ENCODE results near the gene C1QTNF6. TPM values are rescaled to one million over a fixed set of nuclear protein-coding genes. Genes with fewer than 3 reads are reported as not detected.
"Not testable (repeated sequence)": the region's sequence is repeated elsewhere in the genome, so short reads cannot be mapped to it uniquely, and the experiment has no call there.

Gene C1QTNF6
- total RNA-seq, 1 experiment from 2014 or later = 14.1 TPM

DNA sequence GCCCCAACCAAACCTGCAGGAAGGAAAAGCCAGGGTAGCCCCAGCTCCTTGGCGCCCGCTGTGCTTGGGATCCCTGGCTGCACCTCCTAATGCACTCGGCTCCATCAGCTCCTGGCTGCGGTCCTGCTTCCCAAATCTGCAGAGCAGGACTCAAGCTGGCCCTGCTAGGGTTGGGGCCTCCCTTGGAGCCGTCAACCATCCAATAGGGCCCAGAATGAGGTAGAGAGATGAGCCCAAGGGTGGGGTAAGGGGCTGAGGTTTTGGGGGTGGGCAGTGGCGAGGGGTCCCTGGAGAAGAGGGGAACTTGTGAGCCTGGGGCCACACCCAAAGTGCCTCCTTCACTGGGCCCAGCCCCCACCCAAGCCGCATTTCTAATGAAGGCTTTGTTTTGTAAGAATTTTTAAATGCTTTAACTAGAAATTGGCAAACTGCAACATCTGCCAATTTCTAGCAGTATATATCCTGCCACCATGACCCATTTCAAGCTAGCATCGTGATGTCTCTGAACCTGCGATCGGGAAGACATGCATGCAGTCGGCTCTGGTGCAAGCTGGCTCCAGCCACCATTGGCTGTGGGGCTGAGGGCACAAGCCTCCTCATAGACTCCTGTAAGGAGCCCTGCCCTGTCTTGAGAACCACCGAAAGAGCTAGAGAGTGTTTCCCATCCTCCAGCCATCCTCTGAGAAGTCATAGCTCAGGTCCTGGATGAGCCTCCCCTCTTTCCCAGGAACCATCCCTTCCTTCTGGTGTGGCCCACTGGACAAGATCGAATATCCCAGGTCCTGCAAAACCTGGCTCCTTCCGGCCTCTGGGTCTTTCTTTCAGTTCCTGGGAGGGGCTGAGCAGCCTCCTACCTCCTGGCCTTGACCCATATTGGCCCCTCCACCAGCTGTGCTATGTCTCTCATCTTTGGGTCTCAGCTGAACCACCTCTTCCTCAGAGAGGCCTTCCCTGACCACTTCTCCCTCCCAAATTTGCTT, 15.5 kb downstream of the C1QTNF6 start:
- no peak for DNase-seq (ENCODE audit: low read depth)
- in situ Hi-C loops (cut with HindIII; ENCODE audit: low pct_unique_long_range_greater_than_20kb, low sequenced_read_pairs) = no loop called here

DNA sequence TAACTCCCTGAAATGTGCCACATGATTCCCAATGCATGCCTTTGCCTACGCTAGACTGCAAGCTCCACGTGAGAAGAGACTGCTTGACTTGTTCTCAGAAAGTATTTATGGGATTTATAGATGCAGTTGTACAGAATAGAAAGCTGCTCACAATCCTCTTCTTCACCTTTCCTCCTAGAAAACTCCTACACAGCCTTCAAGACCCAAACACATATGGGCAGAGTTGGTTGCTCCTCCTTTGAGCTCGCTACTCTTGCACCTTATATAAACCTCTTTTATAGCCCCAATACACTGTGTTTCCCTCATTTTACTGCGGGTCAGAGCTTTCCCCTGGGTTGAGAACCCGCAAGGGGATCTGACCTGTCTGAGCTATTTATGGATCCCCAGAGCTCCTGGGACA, 16.4 kb downstream of the C1QTNF6 start:
- DNase-seq (ENCODE audit: low read depth) = no peak
- in situ Hi-C loops (cut with HindIII; ENCODE audit: low pct_unique_long_range_greater_than_20kb, low sequenced_read_pairs) = no loop called here

DNA sequence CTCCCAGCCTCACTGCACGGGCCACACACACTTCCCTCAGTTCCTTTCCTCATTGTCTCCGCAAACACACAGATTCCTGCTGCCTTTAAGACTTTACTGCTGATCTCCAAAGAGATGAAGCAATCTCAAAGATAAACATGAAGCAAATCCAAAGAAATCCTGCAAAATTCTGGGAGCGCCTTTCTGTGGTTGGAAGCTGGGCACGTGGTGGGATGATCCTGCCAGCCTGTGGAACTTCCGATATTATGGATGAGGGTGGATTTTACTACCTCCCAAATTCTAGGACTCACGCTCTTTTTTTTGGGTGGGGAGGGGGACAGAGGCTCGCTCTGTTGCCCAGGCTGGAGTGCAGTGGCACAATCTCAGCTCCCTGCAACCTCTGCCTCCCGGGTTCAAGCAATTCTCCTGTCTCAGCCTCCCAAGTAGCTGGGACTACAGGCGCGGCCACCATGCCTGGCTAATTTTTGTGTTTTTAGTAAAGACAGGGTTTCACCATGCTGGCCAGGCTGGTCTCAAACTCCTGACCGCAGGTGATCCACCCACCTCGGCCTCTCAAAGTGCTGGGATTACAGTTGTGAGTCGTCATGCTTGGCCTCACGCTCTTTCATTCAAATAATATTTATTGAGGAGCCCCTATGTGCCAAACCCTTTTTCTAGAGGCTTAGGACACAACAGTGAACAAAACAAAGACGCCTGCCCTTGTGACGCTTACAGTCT, 17.2 kb downstream of the C1QTNF6 start:
- DNase-seq (ENCODE audit: low read depth); in situ Hi-C loops (cut with HindIII; ENCODE audit: low pct_unique_long_range_greater_than_20kb, low sequenced_read_pairs): not testable (repeated sequence)

DNA sequence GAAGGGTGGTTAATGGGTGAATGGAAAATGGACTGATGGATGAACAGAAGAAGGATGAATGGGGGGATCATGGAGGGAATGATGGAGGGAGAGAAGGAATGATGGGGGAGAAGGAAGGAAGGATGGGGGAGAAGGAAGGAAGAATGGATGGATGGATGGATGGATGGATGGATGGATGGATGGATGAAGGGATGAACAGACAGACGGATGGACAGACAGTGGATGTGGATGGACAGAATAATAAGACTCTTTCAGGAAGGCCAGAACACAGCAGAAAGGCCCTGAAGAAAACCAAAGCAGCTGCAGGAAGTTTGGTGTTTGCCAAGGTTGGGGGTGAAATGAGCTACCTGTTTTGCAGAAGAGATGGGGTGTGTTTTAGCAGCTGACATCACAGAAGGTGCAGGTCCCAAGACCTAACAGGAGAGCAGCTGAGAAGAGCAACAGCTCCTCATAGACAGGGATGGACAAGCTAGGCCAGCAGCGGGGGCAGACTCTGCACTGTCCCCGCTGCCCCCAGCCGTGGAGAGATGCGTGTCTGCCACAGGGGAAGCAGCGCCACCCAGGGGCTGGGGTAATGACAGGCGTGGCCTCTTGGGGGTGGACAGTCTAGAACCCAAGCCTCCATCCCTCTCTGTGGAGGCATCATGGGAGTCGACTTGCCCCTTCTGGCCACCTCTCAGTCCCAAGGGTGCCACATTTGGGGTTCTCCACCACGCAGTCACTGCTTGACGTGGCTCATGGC, 17.9 kb downstream of the C1QTNF6 start:
- DNase-seq (ENCODE audit: low read depth) = no peak
- in situ Hi-C loops (cut with HindIII; ENCODE audit: low pct_unique_long_range_greater_than_20kb, low sequenced_read_pairs) = no loop called here

DNA sequence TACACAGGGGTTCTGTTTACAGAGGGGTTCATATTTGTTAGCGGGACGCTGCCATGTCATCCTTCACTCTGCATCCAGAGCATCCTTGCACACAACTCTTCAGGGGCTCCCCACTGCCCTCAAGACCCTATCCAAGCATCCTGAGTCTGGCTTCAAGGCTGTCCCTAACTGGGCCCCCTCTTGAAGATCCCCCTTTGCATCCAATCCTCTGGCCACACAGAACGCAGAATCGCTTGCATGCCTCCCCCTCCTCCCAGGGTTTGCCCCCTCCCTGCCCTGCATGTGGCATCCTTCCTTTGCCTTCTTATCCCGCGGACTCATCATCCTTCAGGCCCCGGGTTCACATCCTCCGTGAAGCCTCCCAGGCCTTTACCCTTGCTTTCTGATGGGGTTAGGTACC, 18.6 kb downstream of the C1QTNF6 start:
- in situ Hi-C loops (cut with HindIII; ENCODE audit: low pct_unique_long_range_greater_than_20kb, low sequenced_read_pairs) = no loop called here
- no peak for DNase-seq (ENCODE audit: low read depth)

DNA sequence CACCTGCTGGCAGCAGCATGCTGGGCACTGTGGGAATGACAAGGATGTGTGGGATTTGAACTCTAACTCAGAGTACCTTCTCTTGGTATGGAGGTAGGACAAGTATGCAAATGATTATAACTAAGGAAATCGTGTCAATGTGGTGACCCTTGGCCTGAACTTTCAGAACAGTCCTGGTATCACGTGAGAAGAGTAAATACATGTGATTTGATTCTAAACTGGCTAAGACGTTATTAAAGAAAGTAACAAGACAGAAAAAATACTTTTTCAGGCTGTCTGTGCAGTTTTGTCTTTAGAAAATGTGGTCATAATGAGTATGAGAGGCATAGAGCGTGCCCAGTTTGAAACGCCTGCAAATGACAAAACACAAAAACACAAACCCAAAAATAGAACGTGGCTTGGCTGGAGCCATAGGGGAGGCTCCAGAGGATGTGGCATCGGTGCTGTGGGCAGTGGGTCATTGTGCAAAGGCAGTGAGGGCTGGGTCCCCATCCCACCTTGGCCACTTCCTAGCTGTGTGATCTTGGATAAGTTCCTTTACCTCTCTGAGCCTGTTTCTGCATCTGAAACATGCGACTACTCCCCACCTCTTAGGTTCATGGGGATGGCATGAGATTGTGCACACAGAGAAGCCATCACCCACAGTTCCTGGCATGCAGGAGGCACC, 19.9 kb downstream of the C1QTNF6 start:
- in situ Hi-C loops (cut with HindIII; ENCODE audit: low pct_unique_long_range_greater_than_20kb, low sequenced_read_pairs) = no loop called here
- no peak for DNase-seq (ENCODE audit: low read depth)

DNA sequence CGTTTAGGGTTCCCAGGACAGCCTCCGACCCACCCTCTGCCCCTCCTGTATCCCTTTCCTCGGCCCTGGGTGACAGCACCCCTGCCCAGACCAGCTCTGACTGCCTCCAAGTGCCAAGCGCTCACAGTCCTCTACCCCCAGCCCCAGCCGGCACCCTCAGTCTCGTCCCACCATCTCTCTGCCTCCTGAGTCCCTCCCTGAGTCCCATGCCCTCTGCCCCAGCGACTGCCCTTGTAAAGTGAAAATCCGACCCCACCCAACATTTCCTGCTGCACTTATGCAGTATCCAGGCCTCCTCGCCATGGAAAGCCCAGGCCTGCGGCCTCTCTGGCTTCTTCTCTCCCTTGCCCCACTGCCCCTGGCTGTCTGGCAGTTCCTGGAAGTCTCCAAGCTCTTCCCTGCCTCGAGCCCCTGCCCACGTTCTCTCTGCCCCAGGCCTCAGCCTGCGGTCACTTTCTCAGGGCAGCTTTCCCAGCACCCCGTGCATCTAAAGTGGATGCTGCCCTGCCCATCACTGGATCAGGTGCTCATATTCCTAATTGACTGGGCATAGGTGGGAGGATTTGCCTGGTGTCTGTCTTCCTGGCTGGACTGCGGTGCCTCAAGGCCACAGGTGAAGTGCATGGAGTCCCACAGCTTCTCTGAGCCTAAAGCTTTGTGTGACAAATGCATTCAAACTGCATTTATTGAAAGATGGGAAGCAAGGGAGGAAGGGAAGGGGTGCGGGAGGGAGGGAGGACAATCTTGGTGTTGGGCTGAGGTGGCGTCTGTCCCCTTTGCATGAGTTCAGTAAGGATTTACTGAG, 20.7 kb downstream of the C1QTNF6 start:
- no peak for DNase-seq (ENCODE audit: low read depth)
- in situ Hi-C loops (cut with HindIII; ENCODE audit: low pct_unique_long_range_greater_than_20kb, low sequenced_read_pairs) = no loop called here

DNA sequence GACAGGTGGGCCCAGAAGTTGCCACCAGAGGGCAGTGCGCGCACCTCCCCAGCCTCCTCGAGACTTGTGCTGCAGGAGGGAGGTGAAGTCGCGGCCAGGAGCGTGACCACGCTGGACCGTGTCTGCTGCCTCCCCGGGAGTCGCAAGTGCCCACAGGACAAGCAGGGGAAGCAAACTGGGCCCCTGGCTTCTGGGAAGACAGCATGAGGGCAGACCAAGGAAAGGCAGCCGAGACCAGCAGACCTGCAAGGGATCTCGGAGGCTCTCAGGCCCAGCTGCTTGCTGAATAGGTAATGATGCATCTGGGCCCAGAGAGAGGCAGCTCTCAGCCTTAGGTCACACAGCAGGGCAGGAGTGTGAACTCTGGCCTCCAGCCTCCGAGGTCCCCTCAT, 21.4 kb downstream of the C1QTNF6 start:
- DNase-seq (ENCODE audit: low read depth) = peak; percentile 81
- in situ Hi-C loops (cut with HindIII; ENCODE audit: low pct_unique_long_range_greater_than_20kb, low sequenced_read_pairs) = no loop called here

DNA sequence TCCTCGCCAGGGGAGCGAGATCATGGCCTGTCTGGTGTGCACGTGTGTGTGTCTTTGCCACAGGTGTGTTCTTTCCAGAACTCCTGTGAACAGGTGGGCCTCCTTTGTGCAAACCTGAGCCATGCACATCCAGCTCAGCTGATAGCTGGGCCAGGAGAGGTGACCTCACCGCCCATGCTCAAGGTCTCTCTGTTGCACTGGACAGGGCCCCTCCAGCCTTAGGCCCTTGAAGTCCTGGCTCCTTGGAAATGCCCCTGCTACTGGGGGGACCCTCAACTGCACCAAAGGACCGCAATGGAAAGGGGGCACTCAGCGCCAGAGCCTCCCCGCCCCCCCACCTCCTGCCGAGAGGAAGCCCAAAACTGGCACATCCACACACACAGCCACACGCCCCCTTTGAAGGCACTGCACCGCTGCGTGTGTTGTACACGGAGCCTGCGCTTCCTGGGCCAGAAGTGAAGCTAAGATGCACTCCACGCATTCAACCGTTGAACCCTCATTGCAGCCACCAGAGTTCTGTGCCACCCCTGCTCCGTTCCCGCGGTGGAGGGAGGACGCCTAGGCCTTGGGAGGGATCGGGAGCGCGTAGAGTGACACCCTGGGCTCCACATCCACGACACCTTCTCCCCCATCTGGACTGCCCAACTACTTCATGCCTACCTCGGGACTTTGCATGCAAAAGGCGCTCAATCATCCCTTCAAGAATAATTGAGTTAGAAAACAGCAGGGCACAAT, 21.9 kb downstream of the C1QTNF6 start:
- in situ Hi-C loops (cut with HindIII; ENCODE audit: low pct_unique_long_range_greater_than_20kb, low sequenced_read_pairs) = no loop called here
- DNase-seq (ENCODE audit: low read depth) = no peak

DNA sequence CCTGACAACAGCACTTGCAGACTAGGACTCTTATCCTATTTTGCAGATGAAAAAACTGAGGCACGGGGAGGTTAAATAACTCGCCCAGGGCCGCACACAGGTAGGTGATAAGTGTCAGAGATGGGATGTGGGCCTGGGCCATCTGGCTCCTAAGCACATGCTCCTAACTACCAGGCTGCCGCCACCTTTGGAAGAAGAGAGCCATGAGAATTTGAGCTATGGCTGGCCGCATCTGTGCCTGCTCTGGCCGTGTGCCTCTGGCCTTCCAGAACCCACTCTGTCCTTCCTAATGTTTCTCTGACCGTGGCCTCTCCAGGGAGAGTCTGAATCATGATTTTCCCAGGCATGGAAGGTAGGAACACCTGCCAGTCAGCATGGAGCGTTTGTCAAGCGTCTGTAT, 23.0 kb downstream of the C1QTNF6 start:
- in situ Hi-C loops (cut with HindIII; ENCODE audit: low pct_unique_long_range_greater_than_20kb, low sequenced_read_pairs) = no loop called here

DNA sequence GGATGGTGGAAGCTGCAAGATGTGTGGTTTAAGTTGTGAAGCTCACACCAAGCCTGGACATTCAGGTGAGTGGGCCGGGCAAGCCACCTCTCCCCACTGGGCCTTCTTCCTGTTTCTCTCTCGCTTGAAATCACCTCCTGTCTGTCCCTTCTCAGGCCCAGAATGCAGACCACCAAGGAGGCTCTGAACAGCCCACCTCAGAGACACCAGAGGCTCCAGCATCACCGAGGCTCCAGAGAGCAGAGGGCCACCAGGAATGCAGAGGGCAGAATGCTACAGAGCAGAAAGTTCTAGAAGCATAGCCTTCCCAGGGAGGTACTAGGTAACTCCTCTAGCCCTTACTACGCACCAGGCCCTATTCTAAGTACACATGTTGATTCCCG, 23.6 kb downstream of the C1QTNF6 start:
- DNase-seq (ENCODE audit: low read depth) = no peak
- in situ Hi-C loops (cut with HindIII; ENCODE audit: low pct_unique_long_range_greater_than_20kb, low sequenced_read_pairs) = no loop called here

More for the DNA sequence above, 23.0 kb downstream of the C1QTNF6 start:
- no peak for DNase-seq (ENCODE audit: low read depth)

DNA sequence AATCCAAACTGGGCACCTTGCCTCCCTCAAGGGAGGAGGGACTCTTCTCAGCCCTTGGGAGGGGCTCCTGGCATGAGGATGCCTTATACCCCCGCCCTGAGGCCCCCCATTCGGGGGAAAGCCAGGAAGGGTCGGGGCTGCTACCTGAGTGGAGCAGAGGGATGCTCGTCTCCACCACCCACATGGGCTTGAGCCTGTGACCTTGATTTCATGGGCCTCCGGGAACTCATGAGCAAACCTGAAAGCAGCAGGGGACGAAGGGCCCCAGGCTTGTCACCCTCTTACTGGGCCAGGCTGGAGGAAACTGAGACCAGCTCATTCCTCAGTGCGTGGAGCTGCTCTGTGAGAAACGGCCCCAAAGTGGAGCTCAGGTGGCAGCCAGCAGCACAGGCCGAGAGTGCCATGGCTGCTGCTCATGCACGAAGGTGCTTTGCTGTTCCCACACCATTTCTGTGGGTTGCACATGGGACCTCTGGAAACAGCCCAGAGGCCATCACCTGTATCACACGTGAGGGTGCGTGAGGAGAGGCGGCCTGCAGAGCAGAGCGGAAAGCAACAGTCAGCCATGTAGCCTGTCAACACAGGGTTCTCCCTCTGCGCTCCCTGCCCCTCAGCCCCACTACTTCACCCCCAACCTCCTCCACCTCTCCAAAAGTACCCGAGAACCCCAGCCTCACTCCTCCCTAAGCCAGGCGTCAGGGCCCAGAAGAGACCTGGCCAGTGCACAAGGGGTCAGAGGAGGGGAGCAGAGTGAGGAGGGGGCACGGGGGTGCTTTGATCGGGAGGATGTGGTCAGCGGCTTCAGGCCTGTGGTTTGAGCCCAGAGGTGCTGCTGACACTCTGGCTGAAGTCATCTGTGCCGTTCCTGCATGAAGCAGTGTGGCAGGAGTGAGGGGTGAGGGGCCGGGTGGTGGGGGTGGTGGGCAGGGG, 24.2 kb downstream of the C1QTNF6 start:
- DNase-seq (ENCODE audit: low read depth) = no peak
- in situ Hi-C loops (cut with HindIII; ENCODE audit: low pct_unique_long_range_greater_than_20kb, low sequenced_read_pairs) = no loop called here

DNA sequence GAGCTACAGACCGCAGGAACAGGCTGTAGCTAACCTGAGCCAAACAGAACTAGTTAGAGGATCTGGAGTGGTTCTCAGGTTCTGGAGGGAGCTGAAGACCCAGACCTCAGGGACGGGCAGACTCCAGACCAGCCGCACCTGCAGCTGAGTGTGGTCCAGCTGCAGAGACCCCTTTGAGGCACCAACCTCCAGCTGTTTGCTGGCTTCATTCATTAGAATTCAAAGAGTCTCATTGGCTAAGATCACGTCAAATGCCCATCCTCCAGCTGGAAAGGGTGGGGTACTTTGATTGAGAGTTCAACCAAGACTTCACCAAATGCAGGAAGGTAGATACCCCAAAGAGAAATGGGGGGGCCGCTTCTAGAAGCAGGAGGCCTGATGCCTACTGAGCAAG, 25.0 kb downstream of the C1QTNF6 start:
- no peak for DNase-seq (ENCODE audit: low read depth)
- in situ Hi-C loops (cut with HindIII; ENCODE audit: low pct_unique_long_range_greater_than_20kb, low sequenced_read_pairs) = no loop called here

DNA sequence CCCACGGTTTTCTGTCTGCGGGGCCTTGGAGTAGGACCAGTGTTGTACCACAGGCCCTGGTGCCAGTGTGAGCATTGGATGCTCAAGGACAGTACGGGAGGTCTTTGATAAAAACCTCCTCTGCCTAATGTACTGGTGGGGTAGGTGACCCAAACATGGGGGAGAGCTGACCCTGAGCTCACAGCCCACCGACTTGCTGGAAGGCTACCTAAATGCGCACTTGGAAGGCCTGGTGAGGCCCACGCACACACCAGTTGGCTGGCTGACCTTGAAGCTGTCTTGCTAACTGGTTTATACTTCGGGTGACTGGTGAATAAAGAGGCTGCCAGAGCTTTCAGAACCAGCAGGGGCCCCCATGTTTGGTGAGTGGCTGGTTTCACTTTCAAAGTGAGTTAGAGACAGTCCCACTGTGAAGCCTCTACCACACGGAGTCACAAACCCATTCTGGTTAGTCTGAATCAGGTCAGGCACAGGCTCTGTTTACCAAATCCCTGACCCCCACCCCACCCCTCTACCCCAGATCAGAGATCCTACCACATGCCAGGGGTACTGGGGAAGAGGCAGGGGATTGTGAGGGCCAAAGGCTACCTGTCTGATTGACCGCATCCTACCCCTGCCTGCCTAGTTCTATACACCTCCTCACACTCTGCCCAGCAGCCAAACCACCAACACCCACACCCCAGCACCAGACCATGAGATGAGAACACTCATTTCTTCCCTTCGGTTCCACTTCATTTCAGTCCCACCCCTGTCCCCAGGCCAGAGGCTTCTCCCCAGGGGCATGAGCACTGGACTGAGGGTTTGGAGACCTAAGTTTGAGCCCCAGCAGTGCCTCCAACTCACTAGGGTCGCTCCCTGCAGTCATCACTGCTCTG, 25.6 kb downstream of the C1QTNF6 start:
- no peak for DNase-seq (ENCODE audit: low read depth)

DNA sequence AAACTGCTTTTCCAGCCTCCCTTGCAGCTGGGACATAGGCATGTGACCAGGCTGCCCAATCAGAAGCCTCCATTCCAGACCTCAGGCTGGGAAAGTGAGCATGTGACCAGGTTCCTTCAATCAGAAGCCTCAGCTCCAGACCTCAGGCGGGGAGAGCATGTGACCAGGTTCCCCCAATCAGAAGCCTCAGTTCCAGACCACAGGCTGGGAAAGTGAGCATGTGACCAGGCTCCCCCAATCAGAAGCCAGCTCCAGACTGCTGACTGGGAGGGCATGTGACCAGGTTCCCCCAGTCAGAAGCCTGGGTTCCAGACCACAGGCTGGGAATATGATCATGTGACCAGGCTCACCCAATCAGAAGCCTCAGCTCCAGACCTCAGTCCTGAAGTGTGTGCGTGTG, 26.6 kb downstream of the C1QTNF6 start:
- in situ Hi-C loops (cut with HindIII; ENCODE audit: low pct_unique_long_range_greater_than_20kb, low sequenced_read_pairs) = no loop called here
- peak; percentile 56 for DNase-seq (ENCODE audit: low read depth)

More for the DNA sequence above, 25.6 kb downstream of the C1QTNF6 start:
- in situ Hi-C loops (cut with HindIII; ENCODE audit: low pct_unique_long_range_greater_than_20kb, low sequenced_read_pairs) = no loop called here
